Stimulated activated CD4-positive, alpha-beta T cell treated with anti-CD3 and anti-CD28 coated beads, Interleukin-15, amount 100 ng/mL, for 24 hours (primary cell): ENCODE data around the gene PCSK5.
A peak's percentile ranks its signal among the peaks of the same experiment; 100 is the strongest.
"Not testable (repeated sequence)": the region's sequence is repeated elsewhere in the genome, so short reads cannot be mapped to it uniquely, and the experiment has no call there.

Source experiments
- DNase-seq: peaks from one replicate; pipeline ENCODE4 v3.0.0-alpha.2; 2020

The PCSK5 gene

GRCh38 chr9:75890472-75891276, at the start of gene PCSK5:
PCSK5 (plus strand) TSS chr9:75890673; CDS start chr9:75891182, 509 bp downstream.
- peak; percentile 88 for DNase-seq

DNA sequence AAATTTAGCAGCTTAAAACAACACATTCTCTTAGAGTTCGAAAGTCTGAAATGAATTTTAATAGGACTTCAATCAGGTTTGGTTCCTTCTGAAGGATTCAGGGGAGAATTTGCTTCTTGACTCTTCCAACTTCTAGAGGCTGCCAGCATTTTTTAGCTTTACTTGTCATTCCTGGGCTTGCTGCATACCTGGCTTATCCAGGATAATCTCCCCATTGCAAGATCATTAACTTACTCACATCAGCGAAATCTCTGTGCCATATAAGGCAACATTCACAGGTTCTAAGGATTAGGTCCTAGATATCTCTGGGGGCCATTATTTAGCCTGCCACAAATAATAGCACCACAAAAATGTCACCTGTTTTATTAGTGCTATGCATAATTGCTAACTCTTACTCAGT, 46.2 kb upstream of the PCSK5 start:
- DNase-seq = no peak

GRCh38 chr9:75845806-75846205, 44.7 kb upstream of the PCSK5 start:
- no peak for DNase-seq

DNA sequence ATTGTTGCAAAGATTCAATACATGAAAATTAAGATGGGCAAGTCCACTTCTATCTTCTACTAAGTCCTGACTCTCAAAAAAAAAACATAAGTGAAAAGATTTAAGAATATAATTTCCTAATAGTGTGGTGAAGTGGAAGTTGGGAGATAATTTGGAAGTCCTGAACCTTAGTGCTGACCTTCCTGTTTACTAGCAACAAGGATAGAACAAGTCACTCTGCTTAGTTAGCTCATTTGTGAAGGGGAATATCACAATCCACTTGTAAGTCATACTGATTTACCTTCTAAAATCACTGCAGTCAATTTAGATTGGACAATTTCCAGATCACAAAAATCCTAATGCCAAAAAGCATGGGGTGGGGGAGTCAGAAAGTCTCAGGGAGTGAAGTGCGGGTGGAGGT, 43.4 kb upstream of the PCSK5 start:
- no peak for DNase-seq

- DNase-seq = peak; percentile 16
Measured at GRCh38 chr9:75850459-75851200, 39.8 kb upstream of the PCSK5 start.

DNA sequence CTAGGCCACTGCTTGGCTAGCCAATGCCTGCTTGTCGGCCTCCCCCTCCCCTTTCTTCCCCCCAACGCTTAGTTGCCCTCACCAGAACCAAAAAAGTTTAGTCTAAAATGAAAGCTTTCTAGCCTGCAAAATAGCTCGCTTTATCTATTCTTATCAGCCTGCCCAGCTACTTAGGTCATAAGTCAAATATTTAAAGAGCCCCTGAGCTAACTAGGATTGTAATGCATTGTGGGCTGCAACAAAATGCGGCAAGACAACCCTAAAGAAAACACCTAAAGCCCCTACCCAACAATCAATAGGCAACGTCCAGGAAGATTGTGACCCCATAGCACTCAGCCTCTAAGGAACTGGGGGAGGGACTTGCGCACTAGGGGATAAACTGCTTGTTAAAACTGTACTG, 38.6 kb upstream of the PCSK5 start:
- no peak for DNase-seq

DNA sequence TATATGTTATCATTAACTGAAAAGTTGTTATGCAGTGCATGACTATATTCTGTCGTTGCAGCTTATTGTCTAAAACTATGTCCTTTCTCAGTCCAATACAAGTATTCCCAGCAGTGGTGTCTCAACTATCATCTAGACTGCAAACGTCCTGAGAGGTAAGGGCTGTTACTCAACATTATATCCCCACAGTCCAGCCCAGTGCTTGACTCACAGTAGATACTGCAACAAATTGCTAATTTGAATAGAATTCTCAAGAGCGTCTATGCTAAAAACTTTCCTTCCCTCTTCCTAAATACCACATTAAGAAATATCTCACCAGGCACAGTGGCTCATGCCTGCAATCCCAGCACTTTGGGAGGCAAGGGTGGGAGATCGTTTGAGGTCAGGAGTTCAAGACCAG, 37.7 kb upstream of the PCSK5 start:
- no peak for DNase-seq

- no peak for DNase-seq
Measured at GRCh38 chr9:75855509-75855908, 35.0 kb upstream of the PCSK5 start.

GRCh38 chr9:75858497-75859092, 31.9 kb upstream of the PCSK5 start:
- DNase-seq = no peak

GRCh38 chr9:75864266-75864665, 26.2 kb upstream of the PCSK5 start:
- DNase-seq = no peak

- DNase-seq = peak; percentile 52
Measured at GRCh38 chr9:75866273-75866871, 24.1 kb upstream of the PCSK5 start.

GRCh38 chr9:75868526-75868925, 21.9 kb upstream of the PCSK5 start:
- not testable (repeated sequence) for DNase-seq

DNA sequence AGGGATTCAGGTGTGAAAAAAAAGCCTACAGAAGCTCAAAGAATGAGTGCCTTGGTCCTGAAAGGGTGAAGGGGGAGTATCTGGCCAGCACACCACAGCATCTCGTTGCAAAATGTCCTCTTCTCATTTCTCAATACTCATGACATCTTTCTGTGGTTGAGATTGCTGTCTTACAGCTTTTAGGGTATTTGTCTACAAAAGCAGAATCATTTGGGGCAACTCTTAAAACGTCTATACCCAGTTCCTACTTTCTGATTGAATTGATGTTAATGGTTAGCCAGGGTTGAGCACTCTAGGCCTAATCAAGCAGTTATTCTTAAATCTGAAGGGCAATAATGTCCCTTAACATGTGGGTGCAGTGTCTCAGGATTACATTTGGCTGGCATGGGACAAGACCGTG, 21.2 kb upstream of the PCSK5 start:
- DNase-seq = no peak

GRCh38 chr9:75870450-75870849, 20.0 kb upstream of the PCSK5 start:
- no peak for DNase-seq

DNA sequence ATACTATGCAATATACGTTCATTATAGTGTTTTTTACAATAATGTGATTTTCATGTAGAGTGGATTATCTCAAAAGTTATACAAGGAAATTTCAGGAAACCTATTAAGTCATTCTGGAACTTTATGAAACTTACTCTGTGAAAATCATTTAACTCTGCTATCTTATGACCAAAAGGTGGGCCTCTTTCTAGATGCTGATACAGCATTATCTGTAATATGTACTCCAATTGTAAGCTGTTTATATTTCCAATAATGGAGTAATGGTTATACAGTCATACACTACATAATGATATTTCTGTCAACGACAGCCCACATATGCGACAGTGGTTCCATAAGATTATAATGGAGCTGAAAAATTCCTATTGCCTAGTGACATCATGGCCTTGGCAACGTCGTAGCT, 18.8 kb upstream of the PCSK5 start:
- no peak for DNase-seq

DNA sequence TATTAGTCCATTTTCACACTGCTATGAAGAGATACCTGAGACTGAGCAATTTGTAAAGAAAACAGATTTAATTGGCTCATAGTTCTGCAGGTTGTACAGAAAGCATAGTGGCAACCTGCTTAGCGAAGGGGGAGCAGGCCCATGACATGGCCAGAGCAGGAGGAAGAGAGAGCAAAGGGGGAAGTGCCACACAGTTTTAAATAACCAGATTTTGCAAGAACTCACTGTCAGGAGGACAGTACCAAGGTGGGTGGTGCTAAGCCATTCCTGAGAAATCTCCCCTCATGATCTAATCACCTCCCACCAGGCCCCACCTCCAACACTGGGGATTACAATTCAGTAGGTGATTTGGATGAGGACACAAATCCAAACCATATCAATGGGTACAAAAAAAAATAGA, 16.8 kb upstream of the PCSK5 start:
- no peak for DNase-seq

- no peak for DNase-seq
Measured at GRCh38 chr9:75876999-75877640, 13.4 kb upstream of the PCSK5 start.

GRCh38 chr9:75878488-75878860, 12.0 kb upstream of the PCSK5 start:
- no peak for DNase-seq

- DNase-seq = no peak
Measured at GRCh38 chr9:75880618-75881017, 9.9 kb upstream of the PCSK5 start.

DNA sequence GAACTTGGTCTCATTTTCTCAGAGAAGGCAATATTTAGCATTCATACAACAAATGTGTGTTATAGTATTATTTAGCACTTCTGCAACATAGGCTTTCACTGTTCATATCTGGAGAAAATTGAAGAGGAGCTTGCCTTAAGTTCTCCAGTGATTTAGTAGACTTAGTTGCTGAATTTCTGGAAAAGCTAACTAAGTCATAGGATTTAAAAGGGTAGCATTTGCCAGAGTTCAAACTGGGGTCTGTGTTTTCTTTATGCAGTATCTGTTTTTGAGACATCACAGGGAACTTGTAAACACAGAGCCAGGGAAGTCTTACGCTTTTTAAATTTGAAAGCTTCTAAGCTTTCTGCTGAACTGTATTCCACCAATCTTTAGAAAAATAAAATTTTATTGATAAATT, 8.7 kb upstream of the PCSK5 start:
- no peak for DNase-seq

- no peak for DNase-seq
Measured at GRCh38 chr9:75885652-75886051, 4.8 kb upstream of the PCSK5 start.

- DNase-seq = peak; percentile 12
Measured at GRCh38 chr9:75889577-75889976, 896 bp upstream of the PCSK5 start.

GRCh38 chr9:75889977-75890471, 449 bp upstream of the PCSK5 start:
- peak; percentile 16 for DNase-seq
